NCI-H187 treated with DMSO at 0.1 percent for 48 hours (cell line): Measurements from ENCODE around the gene ATRN.
"Not testable (repeated sequence)": the region's sequence is repeated elsewhere in the genome, so short reads cannot be mapped to it uniquely, and the experiment has no call there.

ENCODE experiments used
- DNase-seq: peaks from one replicate; lab custom pipeline; 2025; lab: John Stamatoyannopoulos, UW

Gene ATRN

GRCh38 chr20:3515379-3516170 is 44.8 kb downstream of the ATRN start:
- no peak for DNase-seq

- no peak for DNase-seq
These were observed 51.3 kb downstream of the ATRN start for GRCh38 chr20:3521852-3522740.

GRCh38 chr20:3524696-3525095 is 53.9 kb downstream of the ATRN start:
- DNase-seq: not testable (repeated sequence)

DNA sequence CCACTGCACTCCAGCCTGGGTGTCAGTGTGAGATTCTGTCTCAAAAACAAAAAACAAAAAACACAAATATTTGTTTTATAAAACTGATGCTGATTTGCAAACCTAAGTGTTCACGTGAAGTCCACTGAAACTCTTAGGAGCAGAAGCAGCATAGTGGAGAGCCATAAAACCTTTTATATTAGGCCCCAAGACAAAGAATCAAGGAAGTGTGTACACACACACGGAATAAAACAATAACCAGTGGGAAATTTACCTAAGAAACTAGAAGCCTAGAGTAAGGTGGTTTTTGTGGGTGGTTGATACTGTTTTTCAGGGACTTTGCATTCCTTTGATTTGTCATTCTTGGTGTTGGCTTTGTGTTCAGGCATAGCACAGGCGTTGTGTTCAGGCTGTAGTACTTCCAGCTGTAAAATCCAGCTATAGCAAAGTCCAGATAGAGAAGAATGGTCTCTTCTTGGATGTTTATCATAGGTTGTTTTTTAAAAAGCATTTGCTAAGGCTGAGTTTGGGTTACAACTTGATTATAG is 61.3 kb downstream of the ATRN start:
- no peak for DNase-seq

GRCh38 chr20:3537733-3538132 is 66.9 kb downstream of the ATRN start:
- not testable (repeated sequence) for DNase-seq

GRCh38 chr20:3539311-3540107 is 68.7 kb downstream of the ATRN start:
- no peak for DNase-seq

- no peak for DNase-seq
These were observed 71.3 kb downstream of the ATRN start for GRCh38 chr20:3541887-3542721.

- DNase-seq: no peak
These were observed 73.2 kb downstream of the ATRN start for GRCh38 chr20:3543901-3544507.

GRCh38 chr20:3545401-3545925 is 74.6 kb downstream of the ATRN start:
- no peak for DNase-seq

- DNase-seq: no peak
These were observed 77.1 kb downstream of the ATRN start for GRCh38 chr20:3547906-3548305.

- no peak for DNase-seq
These were observed 80.0 kb downstream of the ATRN start for GRCh38 chr20:3550837-3551236.

DNA sequence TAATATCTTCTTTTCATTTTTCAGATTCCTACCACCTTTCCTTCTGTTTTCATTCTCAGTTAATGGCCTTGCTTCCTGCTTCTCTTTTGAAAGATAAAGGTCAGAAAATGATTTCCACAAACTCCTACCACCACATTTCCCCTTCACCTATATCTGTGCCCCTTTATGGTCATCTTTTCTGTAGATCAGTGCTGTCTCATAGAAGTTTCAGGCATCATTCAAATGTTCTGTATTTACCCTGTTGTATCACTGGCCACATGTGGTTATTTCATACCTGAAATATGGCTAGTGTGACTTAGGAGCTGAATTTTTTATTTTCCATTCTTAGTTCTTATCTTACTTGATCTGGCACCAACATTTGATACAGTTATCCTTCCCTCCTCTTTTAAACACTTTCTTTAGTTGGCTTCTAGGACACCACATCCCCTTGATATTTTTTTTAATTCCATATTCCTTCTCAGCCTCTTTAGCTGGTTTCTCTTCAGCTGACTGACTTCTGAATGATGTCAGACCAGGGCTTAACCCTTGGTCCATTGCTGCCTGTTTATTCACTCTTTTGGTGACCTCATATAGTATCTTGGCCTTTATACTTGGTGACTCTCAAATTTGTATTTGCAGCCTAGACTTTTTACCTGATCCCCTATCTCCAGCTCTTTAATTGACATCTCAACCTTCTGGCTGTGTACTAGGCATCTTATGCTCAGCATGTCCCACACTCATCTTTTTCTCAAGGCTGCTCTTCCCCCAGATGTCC is 81.0 kb downstream of the ATRN start:
- no peak for DNase-seq

- no peak for DNase-seq
These were observed 82.8 kb downstream of the ATRN start for GRCh38 chr20:3553663-3554062.

DNA sequence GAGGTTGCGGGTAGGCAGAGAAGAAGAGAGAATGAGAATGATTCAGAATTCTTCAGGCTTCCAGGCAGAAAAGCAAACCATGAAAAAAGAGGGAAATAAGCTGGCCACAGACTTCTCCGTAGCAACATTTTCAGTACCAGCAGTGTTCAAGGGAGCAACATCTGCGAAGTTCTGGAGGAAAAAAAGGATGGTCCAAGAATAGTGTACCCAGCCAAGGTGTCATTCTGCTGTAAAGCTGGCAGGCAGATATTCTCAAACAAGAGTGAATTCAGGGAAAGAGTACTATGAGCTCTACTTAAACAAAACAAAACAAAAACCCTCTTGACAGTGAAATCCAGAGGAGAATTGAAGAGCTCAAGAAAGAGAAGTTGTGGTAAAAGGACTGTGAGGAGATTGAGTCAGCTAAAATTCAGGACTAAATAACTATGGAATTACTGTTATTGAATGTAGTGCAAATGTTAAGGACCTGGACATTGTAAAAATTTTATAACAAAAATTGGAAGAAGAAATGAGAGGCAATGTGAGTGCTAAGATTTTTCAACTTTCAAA is 86.5 kb downstream of the ATRN start:
- no peak for DNase-seq

DNA sequence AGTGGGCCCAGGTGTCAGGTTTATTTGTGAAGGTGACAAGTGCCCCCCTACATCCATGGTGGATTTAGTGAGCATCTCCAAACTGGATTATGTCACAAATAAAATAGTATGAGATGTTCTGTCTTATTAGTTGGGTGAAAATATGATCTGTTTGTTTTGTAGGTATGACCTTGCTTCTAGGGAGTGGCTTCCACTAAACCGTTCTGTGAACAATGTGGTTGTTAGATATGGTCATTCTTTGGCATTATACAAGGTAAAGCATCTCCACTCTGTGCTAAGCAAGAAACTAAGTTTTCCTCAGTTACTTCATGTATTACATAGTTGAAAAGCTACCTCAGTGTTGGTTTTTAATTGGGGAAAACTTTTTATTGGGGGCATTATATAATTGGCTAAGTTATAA is 88.4 kb downstream of the ATRN start:
- no peak for DNase-seq

DNA sequence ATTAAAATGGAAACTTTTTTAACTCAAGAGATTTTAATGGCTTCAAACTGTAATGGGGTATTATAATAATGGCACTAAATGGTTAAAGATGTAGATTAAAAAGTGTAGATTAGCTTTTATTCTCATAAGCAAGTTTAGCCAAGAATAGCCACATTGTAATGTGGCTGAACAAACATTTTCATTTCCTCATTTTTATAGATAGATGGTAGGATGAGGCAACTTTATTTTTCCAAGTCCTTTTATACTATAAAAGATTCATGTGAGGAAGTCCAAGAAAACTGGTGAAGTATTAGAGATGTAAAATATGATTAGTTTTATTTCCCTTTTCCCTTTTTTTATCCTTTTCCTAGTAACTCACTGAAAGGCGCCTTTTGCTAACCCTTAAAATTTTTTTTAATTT is 88.8 kb downstream of the ATRN start:
- DNase-seq: no peak

GRCh38 chr20:3560162-3560561 is 89.3 kb downstream of the ATRN start:
- no peak for DNase-seq

DNA sequence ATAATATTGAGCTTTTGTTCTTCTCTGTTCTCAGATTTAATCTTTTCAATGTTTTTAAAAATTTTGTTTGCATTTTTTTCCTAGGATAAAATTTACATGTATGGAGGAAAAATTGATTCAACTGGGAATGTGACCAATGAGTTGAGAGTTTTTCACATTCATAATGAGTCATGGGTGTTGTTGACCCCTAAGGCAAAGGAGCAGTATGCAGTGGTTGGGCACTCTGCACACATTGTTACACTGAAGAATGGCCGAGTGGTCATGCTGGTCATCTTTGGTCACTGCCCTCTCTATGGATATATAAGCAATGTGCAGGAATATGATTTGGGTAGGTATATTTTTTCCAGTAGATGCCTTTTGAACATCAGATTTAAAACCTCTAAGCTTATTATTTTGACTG is 89.8 kb downstream of the ATRN start:
- DNase-seq: no peak

- DNase-seq: no peak
These were observed 92.3 kb downstream of the ATRN start for GRCh38 chr20:3563133-3563532.
